Caco-2 (cell line): Measurements from ENCODE around the gene MCU. TPM values are rescaled to one million over a fixed set of nuclear protein-coding genes. Genes with fewer than 3 reads are reported as not detected.
"Not testable (repeated sequence)": the region's sequence is repeated elsewhere in the genome, so short reads cannot be mapped to it uniquely, and the experiment has no call there.

Source experiments
- BruUV-seq: library from RNA; stranded (reverse); fragments of 400-500 nt; replicated peaks from 2 replicates; lab custom pipeline; 2021; lab: Mats Ljungman, UMichigan
- CTCF ChIA-PET: fragments of 300-600 bp; sonication (Branson Sonifier 250); formaldehyde crosslinking; loops from one replicate; lab custom pipeline; 2022; ENCODE audit warnings: antibody characterized with exemption; lab: Charles Lee
- POLR2A ChIA-PET: fragments of 300-600 bp; sonication (Branson Sonifier 250); formaldehyde crosslinking; loops from one replicate; lab custom pipeline; 2022; ENCODE audit warnings: antibody characterized with exemption; lab: Charles Lee
- DNase-seq, 2 experiments: peaks; one replicate each; pipeline versions ENCODE4 v3.0.0 to v3.0.0-alpha.2; 2020 to 2022
- H3K27me3 ChIP-seq: replicated peaks from 2 replicates; pipeline ENCODE4 v1.6.0; 2011; ENCODE audit warnings: low read length; ENCODE audit not compliant: control insufficient read depth, insufficient read depth
- H3K36me3 ChIP-seq: 2 replicates; pipeline ENCODE4 v1.5.1; 2011; ENCODE audit warnings: low read length; ENCODE audit not compliant: control insufficient read depth, insufficient read depth
- H3K4me1 ChIP-seq: fragments of 250-450 bp; sonication (Bioruptor Pico); 2 replicates; pipeline ENCODE4 v1.5.1; 2020; ENCODE audit warnings: mild to moderate bottlenecking
- H3K4me3 ChIP-seq: 2 replicates; pipeline ENCODE4 v1.5.1; 2011; ENCODE audit warnings: low read depth, mild to moderate bottlenecking, control low read depth, low read length
- H3K9me3 ChIP-seq: fragments of 250-450 bp; sonication (Bioruptor Pico); 2 replicates; pipeline ENCODE4 v1.5.1; 2020; ENCODE audit warnings: mild to moderate bottlenecking, moderate library complexity
- H3K27ac Mint-ChIP-seq: one replicate; pipeline ENCODE4 v1.8.0; 2022; ENCODE audit warnings: mixed read lengths; ENCODE audit not compliant: unreplicated experiment
- H3K27me3 Mint-ChIP-seq: one replicate; pipeline ENCODE4 v1.8.0; 2022; ENCODE audit warnings: mixed read lengths; ENCODE audit not compliant: insufficient read depth, unreplicated experiment
- H3K36me3 Mint-ChIP-seq: one replicate; pipeline ENCODE4 v1.8.0; 2022; ENCODE audit warnings: mild to moderate bottlenecking, mixed read lengths; ENCODE audit not compliant: insufficient read depth, unreplicated experiment
- H3K4me1 Mint-ChIP-seq: one replicate; pipeline ENCODE4 v1.8.0; 2022; ENCODE audit warnings: low read depth, mixed read lengths; ENCODE audit not compliant: unreplicated experiment
- H3K4me3 Mint-ChIP-seq: one replicate; pipeline ENCODE4 v1.8.0; 2022; ENCODE audit warnings: mild to moderate bottlenecking, moderate library complexity, mixed read lengths; ENCODE audit not compliant: unreplicated experiment
- H3K9me3 Mint-ChIP-seq: one replicate; pipeline ENCODE4 v1.8.0; 2022; ENCODE audit warnings: mixed read lengths; ENCODE audit not compliant: unreplicated experiment
- intact Hi-C: fragments of 100-400 bp; cut with micrococcal nuclease; formaldehyde crosslinking; loops from one replicate; pipeline ENCODE4 v1.10.0; 2022; ENCODE audit not compliant: unreplicated experiment
- total RNA-seq: library from RNA; stranded (reverse); gene quantifications from 2 replicates; pipeline ENCODE4 v1.2.3, GENCODE V29; 2022
- TF ChIP-seq, protein P1 (sequence below), 2 experiments: fragments of 200-600 bp in 1 of 2; IDR thresholded peaks; 1 replicate in 1 of 2; 2 replicates in 1 of 2; pipeline versions ENCODE4 v1.5.1 to v1.8.0; 2011 to 2022; ENCODE audit warnings: antibody characterized with exemption in 1 of 2, control low read depth in 1 of 2, inconsistent platforms in 1 of 2, low read depth in 1 of 2, low read length in 1 of 2, mild to moderate bottlenecking in 1 of 2, moderate library complexity in 1 of 2; ENCODE audit not compliant: insufficient read depth in 1 of 2, severe bottlenecking in 1 of 2, unreplicated experiment in 1 of 2

Gene MCU
- total RNA-seq, 1 experiment from 2014 or later = 62.5 TPM

DNA sequence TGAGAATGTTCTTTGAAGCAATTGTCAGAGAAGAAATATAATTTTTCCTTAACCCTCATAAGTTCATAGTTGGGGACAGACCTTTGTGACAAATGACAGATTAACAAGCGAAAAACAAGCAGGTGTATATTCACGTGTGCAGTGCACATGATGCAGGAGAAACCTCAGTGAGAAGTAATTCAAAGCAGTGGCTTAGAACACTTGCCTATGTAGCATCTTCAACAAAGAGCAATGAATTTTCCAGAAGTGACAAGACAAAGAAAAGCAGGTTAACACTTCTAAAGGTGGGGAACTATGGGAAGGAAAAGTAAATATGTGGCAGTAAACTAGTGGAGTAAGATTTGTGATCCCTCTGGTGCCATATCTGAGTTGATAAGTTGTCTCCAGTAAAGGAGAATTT lies 65.8 kb downstream of the MCU start:
- no peaks in the 10 kb centered on the region for H3K27me3 Mint-ChIP-seq

DNA sequence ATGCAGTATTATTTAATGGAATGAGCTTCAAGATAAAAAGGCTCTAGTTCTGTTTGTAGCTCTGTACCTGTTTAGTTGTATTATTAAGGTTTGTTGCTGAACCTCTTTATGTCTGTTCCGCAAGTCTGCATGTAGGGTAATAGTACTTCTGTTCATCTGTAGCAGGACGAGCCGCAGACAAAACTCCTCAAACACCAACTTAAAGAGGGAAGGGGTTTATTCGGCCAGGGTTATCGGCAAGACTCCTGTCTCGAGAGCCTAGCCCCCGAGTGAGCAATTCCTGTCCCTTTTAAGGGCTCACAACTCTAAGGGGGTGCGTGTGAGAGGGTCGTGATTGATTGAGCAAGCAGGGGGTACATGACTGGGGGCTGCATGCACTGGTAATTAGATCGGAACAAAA lies 67.0 kb downstream of the MCU start:
- BruUV-seq, H3K27ac Mint-ChIP-seq, H3K9me3 ChIP-seq: not testable (repeated sequence)

More for the DNA sequence above, 65.8 kb downstream of the MCU start:
- ChIA-PET POLR2A (no interaction called here), CTCF (no interaction called here)
- no peaks in the 10 kb centered on the region for H3K9me3 ChIP-seq
- H3K27me3 ChIP-seq = no peaks in the 10 kb centered on the region
- no peak for DNase-seq
- H3K4me1 ChIP-seq = no peaks in the 10 kb centered on the region
- H3K36me3 ChIP-seq = no peaks in the 10 kb centered on the region
- H3K4me1 Mint-ChIP-seq = peaks cover 6% of the 10 kb centered on the region
- no peak overlapping the region for H3K4me3 ChIP-seq
- intact Hi-C loops = no loop called here
- peaks cover 5% of the 10 kb centered on the region for H3K36me3 Mint-ChIP-seq
- H3K27ac Mint-ChIP-seq = no peak overlapping the region
- no peaks in the 10 kb centered on the region for H3K9me3 Mint-ChIP-seq
- TF ChIP-seq, protein P1, sequence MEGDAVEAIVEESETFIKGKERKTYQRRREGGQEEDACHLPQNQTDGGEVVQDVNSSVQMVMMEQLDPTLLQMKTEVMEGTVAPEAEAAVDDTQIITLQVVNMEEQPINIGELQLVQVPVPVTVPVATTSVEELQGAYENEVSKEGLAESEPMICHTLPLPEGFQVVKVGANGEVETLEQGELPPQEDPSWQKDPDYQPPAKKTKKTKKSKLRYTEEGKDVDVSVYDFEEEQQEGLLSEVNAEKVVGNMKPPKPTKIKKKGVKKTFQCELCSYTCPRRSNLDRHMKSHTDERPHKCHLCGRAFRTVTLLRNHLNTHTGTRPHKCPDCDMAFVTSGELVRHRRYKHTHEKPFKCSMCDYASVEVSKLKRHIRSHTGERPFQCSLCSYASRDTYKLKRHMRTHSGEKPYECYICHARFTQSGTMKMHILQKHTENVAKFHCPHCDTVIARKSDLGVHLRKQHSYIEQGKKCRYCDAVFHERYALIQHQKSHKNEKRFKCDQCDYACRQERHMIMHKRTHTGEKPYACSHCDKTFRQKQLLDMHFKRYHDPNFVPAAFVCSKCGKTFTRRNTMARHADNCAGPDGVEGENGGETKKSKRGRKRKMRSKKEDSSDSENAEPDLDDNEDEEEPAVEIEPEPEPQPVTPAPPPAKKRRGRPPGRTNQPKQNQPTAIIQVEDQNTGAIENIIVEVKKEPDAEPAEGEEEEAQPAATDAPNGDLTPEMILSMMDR (IDR thresholded peaks at IDR 0.05; ENCODE audit: insufficient read depth in 1 of 2, low read depth in 1 of 2, low read length in 1 of 2, severe bottlenecking in 1 of 2, unreplicated experiment in 1 of 2) = no peak
- no peak overlapping the region for H3K4me3 Mint-ChIP-seq
- no TSS peak for BruUV-seq

DNA sequence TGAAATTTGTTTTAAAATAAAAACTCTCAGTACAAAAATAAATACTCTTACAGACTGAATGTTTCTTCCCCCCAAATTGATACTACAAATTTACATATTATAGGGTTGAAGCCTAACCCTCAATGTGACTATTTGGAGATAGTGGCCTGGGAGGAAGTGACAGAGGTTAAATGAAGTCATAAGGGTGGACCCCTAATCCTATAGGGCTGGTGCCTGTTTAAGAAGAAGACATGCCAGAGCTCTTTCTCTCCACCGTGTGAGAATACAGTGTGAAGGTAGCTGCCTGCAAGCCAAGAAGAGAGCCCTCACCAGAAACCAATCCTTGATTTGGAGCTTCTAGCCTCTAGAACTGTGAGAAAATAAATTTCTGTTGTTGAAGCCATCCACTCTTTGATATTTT lies 67.6 kb downstream of the MCU start:
- intact Hi-C loops = no loop called here
- H3K9me3 ChIP-seq = no peaks in the 10 kb centered on the region
- no peak for DNase-seq
- TF ChIP-seq, protein P1 (IDR thresholded peaks at IDR 0.05; ENCODE audit: insufficient read depth in 1 of 2, low read depth in 1 of 2, low read length in 1 of 2, severe bottlenecking in 1 of 2, unreplicated experiment in 1 of 2) = no peak
- no TSS peak for BruUV-seq
- no peak overlapping the region for H3K4me3 Mint-ChIP-seq
- no peaks in the 10 kb centered on the region for H3K27me3 ChIP-seq
- POLR2A ChIA-PET = no interaction called here
- CTCF ChIA-PET = no interaction called here
- H3K36me3 ChIP-seq = no peaks in the 10 kb centered on the region
- no peak overlapping the region for H3K27ac Mint-ChIP-seq
- H3K9me3 Mint-ChIP-seq = no peaks in the 10 kb centered on the region
- H3K4me1 ChIP-seq = peaks cover 5% of the 10 kb centered on the region
- H3K36me3 Mint-ChIP-seq = peaks cover 5% of the 10 kb centered on the region
- H3K27me3 Mint-ChIP-seq = no peaks in the 10 kb centered on the region
- H3K4me3 ChIP-seq = no peak overlapping the region
- peaks cover 12% of the 10 kb centered on the region for H3K4me1 Mint-ChIP-seq

More for the DNA sequence above, 67.0 kb downstream of the MCU start:
- H3K9me3 Mint-ChIP-seq, H3K36me3 Mint-ChIP-seq, H3K36me3 ChIP-seq, H3K4me1 Mint-ChIP-seq, POLR2A ChIA-PET, CTCF ChIA-PET, H3K4me3 Mint-ChIP-seq, H3K27me3 Mint-ChIP-seq, intact Hi-C loops, H3K4me1 ChIP-seq, H3K4me3 ChIP-seq, DNase-seq, H3K27me3 ChIP-seq: not testable (repeated sequence)

DNA sequence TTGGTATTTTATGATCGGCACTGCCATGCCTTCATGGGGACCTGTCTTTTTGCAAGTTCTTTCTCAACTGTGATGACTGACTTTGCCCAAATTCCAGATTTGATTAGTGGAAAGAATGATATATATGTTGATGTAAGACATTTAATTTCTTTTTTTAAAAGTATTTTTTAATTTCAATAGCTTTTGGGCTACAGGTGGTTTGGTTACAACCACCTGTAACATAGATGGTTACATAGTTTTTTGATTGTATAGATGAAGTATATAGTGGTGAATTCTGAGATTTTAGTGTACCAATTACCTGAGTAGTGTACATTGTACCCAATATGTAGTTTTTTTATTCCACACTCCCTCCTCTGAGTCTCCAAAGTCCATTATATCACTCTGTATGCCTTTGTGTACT lies 69.6 kb downstream of the MCU start:
- H3K36me3 Mint-ChIP-seq = peaks cover 5% of the 10 kb centered on the region
- H3K27ac Mint-ChIP-seq = no peak overlapping the region
- Histone ChIP-seq H3K27me3 (no peaks in the 10 kb centered on the region), H3K36me3 (no peaks in the 10 kb centered on the region), H3K9me3 (no peaks in the 10 kb centered on the region), H3K4me3 (no peak overlapping the region), H3K4me1 (peaks cover 5% of the 10 kb centered on the region)
- CTCF ChIA-PET = interaction anchor here (1.0 kb wide), 1 partner anchor 335 kb away, joined by 3 read pairs; no protein-coding TSS in a partner anchor
- intact Hi-C loops = no loop called here
- TF ChIP-seq, protein P1 (IDR thresholded peaks at IDR 0.05; ENCODE audit: insufficient read depth in 1 of 2, low read depth in 1 of 2, low read length in 1 of 2, severe bottlenecking in 1 of 2, unreplicated experiment in 1 of 2) = no peak
- POLR2A ChIA-PET = no interaction called here
- H3K4me1 Mint-ChIP-seq = peaks cover 12% of the 10 kb centered on the region
- H3K27me3 Mint-ChIP-seq = no peaks in the 10 kb centered on the region
- no peak for DNase-seq
- H3K9me3 Mint-ChIP-seq = no peaks in the 10 kb centered on the region
- H3K4me3 Mint-ChIP-seq = no peak overlapping the region
- BruUV-seq = no TSS peak
